Fibroblast of lung (primary cell): ENCODE results near the gene SLC16A4. TPM values are rescaled to one million over a fixed set of nuclear protein-coding genes. Genes with fewer than 3 reads are reported as not detected.

Source experiments
- DNase-seq, 2 donors: peaks; one replicate each; pipeline versions ENCODE4 v3.0.0 to v3.0.0-alpha.2; 2010; ENCODE audit warnings: low read depth in 2 of 2
- H2AFZ ChIP-seq: 2 replicates; pipeline ENCODE4 v1.5.1; 2012; ENCODE audit warnings: low read length, control low read depth, inconsistent platforms
- H3K27ac ChIP-seq: 2 replicates; pipeline ENCODE4 v1.5.1; 2011; ENCODE audit warnings: low read length, control low read depth; ENCODE audit not compliant: insufficient read depth
- H3K27me3 ChIP-seq: 2 replicates; pipeline ENCODE4 v1.5.1; 2011; ENCODE audit warnings: mild to moderate bottlenecking, low read length; ENCODE audit not compliant: control insufficient read depth, insufficient read depth
- H3K36me3 ChIP-seq: 2 replicates; pipeline ENCODE4 v1.5.1; 2011; ENCODE audit warnings: low read length; ENCODE audit not compliant: control insufficient read depth, insufficient read depth
- H3K4me1 ChIP-seq: 2 replicates; pipeline ENCODE4 v1.5.1; 2011; ENCODE audit warnings: low read length; ENCODE audit not compliant: control insufficient read depth, insufficient read depth; ENCODE audit errors: extremely low read depth
- H3K4me2 ChIP-seq: 2 replicates; pipeline ENCODE4 v1.5.1; 2011; ENCODE audit warnings: low read length, control low read depth; ENCODE audit not compliant: insufficient read depth; ENCODE audit errors: extremely low read depth
- H3K4me3 ChIP-seq, 4 experiments: fragments of 200-600 bp in 1 of 4; sonication (generic) in 1 of 4; replicated peaks in 1 of 4; 2 replicates each; pipeline ENCODE4 v1.5.1; 2011 to 2016; ENCODE audit warnings: low read length in 4 of 4, low read depth in 3 of 4, mild to moderate bottlenecking in 3 of 4, control low read depth in 2 of 4, inconsistent platforms in 1 of 4, mixed read lengths in 1 of 4; ENCODE audit not compliant: insufficient read depth in 1 of 4; ENCODE audit errors: control extremely low read depth in 1 of 4
- H3K79me2 ChIP-seq: 2 replicates; pipeline ENCODE4 v1.5.1; 2012; ENCODE audit warnings: mild to moderate bottlenecking, low read length, inconsistent platforms; ENCODE audit not compliant: control insufficient read depth, insufficient read depth
- H3K9ac ChIP-seq: 2 replicates; pipeline ENCODE4 v1.5.1; 2011; ENCODE audit warnings: mild to moderate bottlenecking, low read length, control low read depth; ENCODE audit not compliant: insufficient read depth
- H3K9me3 ChIP-seq: 2 replicates; pipeline ENCODE4 v1.5.1; 2012; ENCODE audit warnings: low read depth, low read length; ENCODE audit not compliant: control insufficient read depth, insufficient read depth
- H4K20me1 ChIP-seq: 2 replicates; pipeline ENCODE4 v1.5.1; 2011; ENCODE audit warnings: low read length; ENCODE audit not compliant: control insufficient read depth, insufficient read depth; ENCODE audit errors: extremely low read depth
- CTCF ChIP-seq, 2 donors: IDR thresholded peaks in 1 of 2; conservative IDR thresholded peaks in 1 of 2; 1 replicate in 1 of 2; 2 replicates in 1 of 2; pipeline ENCODE4 v1.5.1; 2011 to 2012; ENCODE audit warnings: low read length in 2 of 2, control low read depth in 1 of 2, inconsistent platforms in 1 of 2, low read depth in 1 of 2, mild to moderate bottlenecking in 1 of 2
- EZH2 ChIP-seq: IDR thresholded peaks from 2 replicates; pipeline ENCODE4 v1.5.1; 2012; ENCODE audit warnings: low read length, control low read depth, mild to moderate bottlenecking; ENCODE audit errors: missing control alignments
- polyA plus RNA-seq, 2 donors: library from polyadenylated mRNA; depleted of rRNA in 1 of 2; stranded (reverse) in 1 of 2; unstranded in 1 of 2; fragments of >200 nt; gene quantifications; 2 replicates each; pipeline ENCODE4 v1.2.1, GENCODE V29; 2011 to 2012; ENCODE audit warnings: missing spikeins in 1 of 2
- total RNA-seq: library from RNA; depleted of rRNA; stranded (reverse); fragments of >200 nt; gene quantifications from 2 replicates; pipeline ENCODE4 v1.2.1, GENCODE V29; 2014

SLC16A4 gene
- total and polyA plus RNA-seq, 2 donors (not counting 1 experiment from before 2014, with no cell fraction given) = 64.4 to 91.9 TPM

GRCh38 chr1:110326826-110327225, 64.0 kb downstream of the SLC16A4 start:
- Histone ChIP-seq H3K36me3 (no peaks in the 10 kb centered on the region), H3K4me2 (no peak overlapping the region), H3K4me3 (no peak overlapping the region), H2AFZ (no peak overlapping the region), H3K9ac (no peak overlapping the region), H3K9me3 (no peaks in the 10 kb centered on the region), H4K20me1 (no peaks in the 10 kb centered on the region), H3K4me1 (no peaks in the 10 kb centered on the region), H3K79me2 (no peaks in the 10 kb centered on the region), H3K27ac (no peak overlapping the region), H3K27me3 (no peaks in the 10 kb centered on the region)
- no peak for DNase-seq
- TF ChIP-seq EZH2 (no peak), CTCF (conservative IDR thresholded peaks at IDR 0.05 in 1 of 2, IDR thresholded peaks at IDR 0.05 in 1 of 2; ENCODE audit: low read depth in 1 of 2, low read length in 2 of 2) (no peak)

GRCh38 chr1:110324667-110325066, 66.2 kb downstream of the SLC16A4 start:
- DNase-seq = no peak
- no peaks in the 10 kb centered on the region for H3K4me1 ChIP-seq
- H3K9ac ChIP-seq = no peak overlapping the region
- H3K9me3 ChIP-seq = no peaks in the 10 kb centered on the region
- H3K79me2 ChIP-seq = no peaks in the 10 kb centered on the region
- TF ChIP-seq CTCF (conservative IDR thresholded peaks at IDR 0.05 in 1 of 2, IDR thresholded peaks at IDR 0.05 in 1 of 2; ENCODE audit: low read depth in 1 of 2, low read length in 2 of 2) (no peak), EZH2 (no peak)
- H3K36me3 ChIP-seq = no peaks in the 10 kb centered on the region
- H2AFZ ChIP-seq = no peak overlapping the region
- no peak overlapping the region for H3K27ac ChIP-seq
- H3K27me3 ChIP-seq = no peaks in the 10 kb centered on the region
- H3K4me2 ChIP-seq = no peak overlapping the region
- H4K20me1 ChIP-seq = no peaks in the 10 kb centered on the region
- H3K4me3 ChIP-seq = no peak overlapping the region

GRCh38 chr1:110321846-110322245, 69.0 kb downstream of the SLC16A4 start:
- no peaks in the 10 kb centered on the region for H3K9me3 ChIP-seq
- no peak overlapping the region for H2AFZ ChIP-seq
- H3K9ac ChIP-seq = no peak overlapping the region
- no peak overlapping the region for H3K4me3 ChIP-seq
- H3K27me3 ChIP-seq = no peaks in the 10 kb centered on the region
- no peaks in the 10 kb centered on the region for H3K36me3 ChIP-seq
- no peaks in the 10 kb centered on the region for H4K20me1 ChIP-seq
- no peak overlapping the region for H3K27ac ChIP-seq
- H3K79me2 ChIP-seq = no peaks in the 10 kb centered on the region
- H3K4me1 ChIP-seq = no peaks in the 10 kb centered on the region
- no peak overlapping the region for H3K4me2 ChIP-seq
- no peak for TF ChIP-seq CTCF (conservative IDR thresholded peaks at IDR 0.05 in 1 of 2, IDR thresholded peaks at IDR 0.05 in 1 of 2; ENCODE audit: low read depth in 1 of 2, low read length in 2 of 2)
- TF ChIP-seq EZH2 = no peak
- DNase-seq = no peak
